B cell (primary cell): ENCODE results near the gene PRAC2. TPM values are rescaled to one million over a fixed set of nuclear protein-coding genes. Genes with fewer than 3 reads are reported as not detected.

ENCODE experiments used
- ATAC-seq: fragments of 200-7000 bp; cut with Tn5 transposase; one replicate; pipeline ENCODE4 v1.10.0; 2021; ENCODE audit warnings: low read depth, mild to moderate bottlenecking, moderate number of reproducible peaks, moderate library complexity
- CTCF ChIA-PET: fragments of 350-600 bp; sonication (Branson Sonifier 250); formaldehyde crosslinking; loops from one replicate; lab custom pipeline; 2021; ENCODE audit warnings: antibody characterized with exemption, inconsistent platforms; lab: Charles Lee
- POLR2A ChIA-PET: fragments of 350-600 bp; sonication (Branson Sonifier 250); formaldehyde crosslinking; loops from one replicate; lab custom pipeline; 2021; ENCODE audit warnings: antibody characterized with exemption; lab: Charles Lee
- DNase-seq: peaks from one replicate; pipeline ENCODE4 v3.0.0; 2013
- H2AFZ ChIP-seq: 2 replicates; pipeline ENCODE4 v1.6.1; 2012; ENCODE audit warnings: mild to moderate bottlenecking, low read depth, low read length; ENCODE audit not compliant: insufficient read depth, poor library complexity, severe bottlenecking
- H3K27ac ChIP-seq, 2 donors: 1 replicate in 1 of 2; 2 replicates in 1 of 2; pipeline ENCODE4 v1.5.1; 2012 to 2013; ENCODE audit warnings: low read length in 2 of 2, mild to moderate bottlenecking in 2 of 2, moderate library complexity in 1 of 2
- H3K27me3 ChIP-seq, 4 experiments: fragments of 200-600 bp in 1 of 4; sonication (generic) in 1 of 4; replicated peaks in 1 of 4; 1 replicate in 2 of 4; 2 replicates in 2 of 4; pipeline versions ENCODE4 v1.6.1 to v1.7.0; 2013 to 2016; ENCODE audit warnings: low read length in 3 of 4, mild to moderate bottlenecking in 2 of 4, mixed read lengths in 1 of 4, moderate library complexity in 1 of 4; ENCODE audit not compliant: insufficient read depth in 4 of 4, control insufficient read depth in 3 of 4; ENCODE audit errors: control extremely low read depth in 1 of 4
- H3K36me3 ChIP-seq, 2 experiments: replicated peaks in 1 of 2; 1 replicate in 1 of 2; 2 replicates in 1 of 2; pipeline versions ENCODE4 v1.6.1 to v1.7.1; 2013; ENCODE audit warnings: low read length in 1 of 2; ENCODE audit not compliant: insufficient read depth in 2 of 2, control insufficient read depth in 1 of 2; ENCODE audit errors: control extremely low read depth in 1 of 2, extremely low read depth in 1 of 2
- H3K4me1 ChIP-seq, 2 donors: fragments of 200-600 bp in 1 of 2; sonication (generic) in 1 of 2; 1 replicate in 1 of 2; 2 replicates in 1 of 2; pipeline versions ENCODE4 v1.5.1 to v1.6.1; 2013 to 2017; ENCODE audit warnings: low read length in 2 of 2; ENCODE audit not compliant: control insufficient read depth in 2 of 2, insufficient read depth in 2 of 2
- H3K4me2 ChIP-seq: replicated peaks from 2 replicates; pipeline ENCODE3; 2012; ENCODE audit warnings: mild to moderate bottlenecking, low read depth, low read length; ENCODE audit not compliant: poor library complexity, severe bottlenecking
- H3K4me3 ChIP-seq, 5 experiments: fragments of 200-600 bp in 1 of 5; sonication (generic) in 1 of 5; 1 replicate in 3 of 5; 2 replicates in 2 of 5; pipeline versions ENCODE4 v1.5.1 to v1.7.0; 2011 to 2016; ENCODE audit warnings: low read length in 4 of 5, mild to moderate bottlenecking in 4 of 5, low read depth in 2 of 5, control low read depth in 1 of 5, moderate library complexity in 1 of 5; ENCODE audit not compliant: insufficient read depth in 1 of 5; ENCODE audit errors: control extremely low read depth in 1 of 5, extremely low read depth in 1 of 5
- H3K79me2 ChIP-seq: fragments of 200-600 bp; sonication (generic); one replicate; pipeline ENCODE4 v1.6.0; 2016; ENCODE audit warnings: low read length; ENCODE audit not compliant: control insufficient read depth, insufficient read depth
- H3K9ac ChIP-seq: fragments of 200-600 bp; sonication (generic); 2 replicates; pipeline ENCODE4 v1.6.1; 2017; ENCODE audit warnings: mild to moderate bottlenecking, low read length, moderate library complexity
- H3K9me3 ChIP-seq, 3 donors: one replicate each; pipeline versions ENCODE4 v1.6.1 to v1.7.1; 2013; ENCODE audit warnings: low read length in 2 of 3; ENCODE audit not compliant: control insufficient read depth in 2 of 3, insufficient read depth in 1 of 3; ENCODE audit errors: control extremely low read depth in 1 of 3
- H4K20me1 ChIP-seq: 2 replicates; pipeline ENCODE4 v1.6.0; 2012; ENCODE audit warnings: mild to moderate bottlenecking, low read length; ENCODE audit not compliant: insufficient read depth, control insufficient read depth, poor library complexity, severe bottlenecking
- H3K27ac Mint-ChIP-seq: one replicate; pipeline ENCODE4 v1.8.0; 2021; ENCODE audit warnings: mixed read lengths
- H3K27me3 Mint-ChIP-seq: one replicate; pipeline ENCODE4 v1.8.0; 2021; ENCODE audit warnings: mixed read lengths
- H3K4me1 Mint-ChIP-seq: one replicate; pipeline ENCODE4 v1.8.0; 2021; ENCODE audit warnings: mixed read lengths
- H3K4me3 Mint-ChIP-seq: one replicate; pipeline ENCODE4 v1.8.0; 2021; ENCODE audit warnings: mixed read lengths
- H3K9me3 Mint-ChIP-seq: one replicate; pipeline ENCODE4 v1.8.0; 2022; ENCODE audit warnings: mixed read lengths; ENCODE audit not compliant: insufficient read depth
- CTCF ChIP-seq: fragments of 200-600 bp; IDR thresholded peaks from one replicate; pipeline ENCODE4 v1.8.0; 2022; ENCODE audit warnings: antibody characterized with exemption, mild to moderate bottlenecking
- EZH2 ChIP-seq: IDR thresholded peaks from 2 replicates; pipeline ENCODE4 v1.6.1; 2012; ENCODE audit warnings: borderline replicate concordance, low read depth, mild to moderate bottlenecking, moderate library complexity, low read length; ENCODE audit not compliant: insufficient read depth, poor library complexity, severe bottlenecking
- WGBS: methylation state at CpG from one replicate; pipeline ENCODE4 v1.1.5; 2013; ENCODE audit warnings: missing lambda C conversion rate; ENCODE audit not compliant: insufficient coverage; 5-methylcytosine and 5-hydroxymethylcytosine counted together
- intact Hi-C: fragments of 100-400 bp; cut with micrococcal nuclease; formaldehyde crosslinking; loops from one replicate; pipeline ENCODE4 v1.10.0; 2022
- polyA plus RNA-seq: library from polyadenylated mRNA; depleted of rRNA; stranded (reverse); fragments of >200 nt; gene quantifications from 2 replicates; pipeline ENCODE4 v1.2.3, GENCODE V29; 2012
- total RNA-seq, 2 donors: library from RNA; stranded (reverse); fragments of 120-200 nt in 1 of 2; gene quantifications; 1 replicate in 1 of 2; 2 replicates in 1 of 2; pipeline versions ENCODE4 v1.2.3 to v1.2.4, GENCODE V29; 2013 to 2022

The PRAC2 gene
- total and polyA plus RNA-seq, 2 donors (not counting 1 experiment from before 2014, with no cell fraction given), result not detected

- peak; percentile 42 for DNase-seq
- Histone ChIP-seq H3K36me3 (no peaks in the 10 kb centered on the region), H3K4me2 (peak overlapping the region; percentile 49), H2AFZ (no peak overlapping the region), H3K79me2 (no peaks in the 10 kb centered on the region), H3K4me3 (no peak overlapping the region), H4K20me1 (no peaks in the 10 kb centered on the region), H3K27ac (no peak overlapping the region), H3K4me1 (peaks cover 15 to 49% of the 10 kb centered on the region in 2 donors), H3K9ac (no peak overlapping the region), H3K27me3 (peaks cover 0 to 85% (median 75%) of the 10 kb centered on the region in 4 experiments), H3K9me3 (peaks cover 0 to 43% (median 6%) of the 10 kb centered on the region in 3 donors)
- Mint-ChIP-seq H3K27ac (no peak overlapping the region), H3K9me3 (no peaks in the 10 kb centered on the region), H3K27me3 (peaks cover 77% of the 10 kb centered on the region), H3K4me1 (peaks cover 21% of the 10 kb centered on the region), H3K4me3 (no peak overlapping the region)
- ChIA-PET CTCF (interaction anchor here (2.1 to 2.4 kb wide), 2 partner anchors 30 to 36 kb away, joined by 6 to 9 read pairs; no protein-coding TSS in a partner anchor), POLR2A (no interaction called here)
- whole genome bisulfite sequencing, result 16% methylated on average over 19 of the region's 22 CpGs
- intact Hi-C loops, result no loop called here
- TF ChIP-seq EZH2 (no peak), CTCF (no peak)
- ATAC-seq, result no peak
Measured at GRCh38 chr17:48753794-48754499, 31.0 kb downstream of the PRAC2 start.
